Measurements from ENCODE around the gene PAQR3. TPM values are rescaled to one million over a fixed set of nuclear protein-coding genes. Genes with fewer than 3 reads are reported as not detected.

Gene PAQR3
- total and polyA plus RNA-seq, 2 of the 4 experiments (the other 2 are of a cell fraction): 11.5 to 11.8 TPM

GRCh38 chr4:78928835-78929234, 10.4 kb downstream of the PAQR3 start:
- Histone ChIP-seq H2BK15ac (ENCODE audit: low read depth, low read length) (no peak overlapping the region), H2AK5ac (ENCODE audit: low read depth, low read length) (no peak overlapping the region), H2BK120ac (ENCODE audit: low read depth, low read length) (no peak overlapping the region), H3K4me3 (ENCODE audit: insufficient read depth, low read depth, low read length) (no peak overlapping the region), H4K91ac (ENCODE audit: insufficient read depth, low read depth, low read length) (no peak overlapping the region), H4K8ac (ENCODE audit: low read depth in 2 of 2, low read length in 2 of 2) (no peak overlapping the region), H2AFZ (replicated peaks; ENCODE audit: low read length, poor library complexity) (no peak overlapping the region), H3K9me1 (ENCODE audit: insufficient read depth, low read length) (no peaks in the 10 kb centered on the region), H2BK5ac (ENCODE audit: low read depth, low read length, poor library complexity, severe bottlenecking) (no peak overlapping the region), H2AK9ac (replicated peaks; ENCODE audit: low read depth, low read length, poor library complexity) (no peak overlapping the region), H3K14ac (replicated peaks; ENCODE audit: low read depth, low read length) (no peak overlapping the region), H3K4ac (ENCODE audit: low read depth, low read length) (no peak overlapping the region), H3K18ac (ENCODE audit: low read depth, low read length) (no peak overlapping the region), H4K5ac (ENCODE audit: low read depth, low read length) (no peak overlapping the region), H3K23ac (ENCODE audit: low read depth, low read length) (no peak overlapping the region), H3K36me3 (ENCODE audit: control insufficient read depth, insufficient read depth, low read length) (peaks cover 13% of the 10 kb centered on the region), H4K20me1 (ENCODE audit: insufficient read depth, low read length) (no peaks in the 10 kb centered on the region), H3K56ac (ENCODE audit: extremely low read depth, insufficient read depth, low read length) (no peak overlapping the region), H2BK20ac (ENCODE audit: low read depth, low read length) (no peak overlapping the region), H3K9ac (ENCODE audit: low read depth, low read length) (no peak overlapping the region), H3K27ac (ENCODE audit: insufficient read depth, low read length) (no peak overlapping the region), H3K27me3 (ENCODE audit: control insufficient read depth, insufficient read depth, low read length) (no peaks in the 10 kb centered on the region), H3K4me1 (ENCODE audit: control insufficient read depth, insufficient read depth, low read length) (no peaks in the 10 kb centered on the region), H3K79me1 (ENCODE audit: low read depth in 1 of 2, low read length in 2 of 2) (no peaks in the 10 kb centered on the region; a peak in 1 of 4 replicates), H3K9me3 (ENCODE audit: control insufficient read depth, insufficient read depth, low read length) (no peaks in the 10 kb centered on the region), H3K4me2 (ENCODE audit: low read depth, low read length) (no peak overlapping the region)
- TF ChIP-seq NFE2L2 (IDR thresholded peaks at IDR 0.05; ENCODE audit: low read depth, low read length) (no peak), CEBPB (IDR thresholded peaks at IDR 0.05; ENCODE audit: low read depth, low read length) (no peak), USF2 (IDR thresholded peaks at IDR 0.05; ENCODE audit: low read depth, low read length) (no peak), MAZ (IDR thresholded peaks at IDR 0.05; ENCODE audit: borderline replicate concordance, low read depth, low read length) (no peak), ELK1 (IDR thresholded peaks at IDR 0.05; ENCODE audit: borderline replicate concordance, low read depth, low read length) (no peak), BHLHE40 (IDR thresholded peaks at IDR 0.05; ENCODE audit: low read depth, low read length) (no peak), RCOR1 (IDR thresholded peaks at IDR 0.05; ENCODE audit: insufficient replicate concordance, low read length) (no peak), RAD21 (IDR thresholded peaks at IDR 0.05; ENCODE audit: low read length) (no peak), RFX5 (IDR thresholded peaks at IDR 0.05; ENCODE audit: low read depth, low read length) (no peak), POLR2A (IDR thresholded peaks at IDR 0.05; ENCODE audit: low read depth, low read length) (no peak), CTCF (conservative IDR thresholded peaks at IDR 0.05; ENCODE audit: low read depth, low read length) (no peak), CHD1 (IDR thresholded peaks at IDR 0.05; ENCODE audit: low read depth, low read length) (no peak), FOS (IDR thresholded peaks at IDR 0.05; ENCODE audit: low read depth, low read length) (no peak)
- intact Hi-C loops (cut with micrococcal nuclease) (loop anchor here (10.0 kb wide), 1 partner anchor 314 kb away; no protein-coding TSS in a partner anchor), dilution Hi-C loops (cut with HindIII; ENCODE audit: low sequenced_read_pairs, unreplicated experiment) (no loop called here), in situ Hi-C loops (cut with MboI; ENCODE audit: low sequenced_read_pairs) (loop anchor here (25.0 kb wide), 1 partner anchor 1408 kb away; the partner anchor contains the start of gene CFAP299)
- ChIA-PET CTCF (no interaction called here), POLR2A (ENCODE audit: unreplicated experiment) (no interaction called here)
- no TSS peak for BruUV-seq (replicated peaks)
- 90% methylated on average over 2 of the region's 9 CpGs; no CpG with 5 or more reads in 1 of the 2 experiments for WGBS, 2 experiments (ENCODE audit: extremely low coverage in 2 of 2, insufficient read length in 1 of 2)
- DNase-seq (no peak), ATAC-seq (ENCODE audit: low read depth) (no peak)

Data from IMR-90 (cell line).